Fibroblast of skin of scalp (primary cell): ENCODE results near the gene EPHB1.

Experiments
- DNase-seq: peaks from one replicate; pipeline ENCODE4 v3.0.0-alpha.2; 2013

EPHB1 gene

DNA sequence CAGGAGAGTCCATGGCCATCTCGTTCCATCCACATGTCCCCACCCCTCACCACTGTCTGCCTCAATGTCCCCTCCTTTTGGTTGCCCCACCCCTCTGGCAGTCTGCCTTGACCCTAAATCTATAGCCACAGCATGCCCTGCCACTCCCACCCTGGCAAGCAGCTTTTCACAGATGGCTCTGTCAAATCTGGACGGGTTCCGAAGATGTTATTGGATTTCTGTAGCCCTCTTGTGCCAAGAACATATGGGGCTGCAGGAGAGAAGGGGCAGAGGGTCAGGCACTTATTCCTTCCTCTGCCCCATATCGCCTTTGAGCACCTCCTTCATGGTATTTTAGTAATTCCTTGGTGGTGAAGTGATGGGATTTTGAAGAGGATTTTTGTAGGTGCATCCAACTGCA lies 57.1 kb downstream of the EPHB1 start:
- no peak for DNase-seq

DNA sequence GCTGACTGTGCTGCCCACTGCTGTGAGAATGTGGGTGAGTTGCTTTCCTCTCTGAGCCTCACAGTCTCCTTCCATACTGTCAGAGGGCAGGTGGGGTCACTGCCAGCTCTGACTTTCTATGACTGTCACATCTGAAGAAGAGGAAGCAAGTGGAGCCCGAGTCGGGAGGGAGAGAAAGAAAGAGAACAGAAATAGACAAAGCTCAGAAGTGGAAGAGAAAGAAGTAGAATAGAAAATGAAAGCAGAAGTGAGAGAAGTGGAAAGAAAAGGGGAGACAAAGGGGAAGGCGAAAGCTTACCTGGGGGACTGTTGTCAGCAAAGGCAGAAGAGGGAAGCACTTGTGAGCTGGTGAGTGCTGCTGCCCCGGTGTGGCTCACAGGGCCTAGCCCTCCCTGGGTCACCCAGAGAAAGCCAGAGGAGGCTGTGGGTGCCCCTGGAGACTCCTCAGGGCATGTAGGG lies 57.9 kb downstream of the EPHB1 start:
- DNase-seq: no peak

DNA sequence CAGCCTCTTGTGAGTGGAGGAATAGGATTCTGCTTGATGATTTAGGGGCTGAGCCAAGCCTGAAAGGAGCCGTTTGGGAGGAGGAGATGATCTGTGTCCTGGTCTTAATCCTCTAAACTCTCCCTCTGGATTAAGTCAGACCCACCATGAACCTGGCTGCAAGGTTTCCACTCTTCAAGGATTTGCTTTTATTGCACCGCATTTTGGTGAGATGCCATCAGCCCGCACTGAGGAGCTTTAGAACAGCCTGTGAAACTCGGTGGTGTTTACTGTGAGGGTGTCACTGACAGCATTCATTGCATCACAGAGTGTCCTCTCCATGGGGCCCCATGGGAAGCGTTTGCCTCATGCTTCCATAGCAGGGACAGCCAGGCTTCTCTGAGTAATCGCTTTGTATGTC lies 59.2 kb downstream of the EPHB1 start:
- DNase-seq: no peak

DNA sequence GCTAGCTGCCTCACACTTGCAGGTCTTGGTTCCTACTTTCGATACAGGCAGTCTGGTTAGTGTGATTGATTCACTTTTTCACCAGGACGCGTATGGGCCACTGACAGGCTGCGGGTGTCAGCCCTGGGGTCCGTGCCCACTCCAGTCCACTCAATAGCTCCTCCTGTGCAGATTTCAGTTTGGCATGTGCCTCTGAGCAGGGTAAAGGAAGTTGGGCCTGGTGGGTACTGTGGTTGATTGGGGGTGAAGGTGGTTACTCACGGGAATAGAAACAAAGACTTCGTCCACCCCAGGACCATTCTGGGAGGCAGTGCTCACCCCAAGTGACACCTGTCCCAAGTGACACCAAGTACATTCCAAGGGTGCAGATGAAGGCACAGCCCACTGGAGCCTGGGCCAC lies 62.3 kb downstream of the EPHB1 start:
- no peak for DNase-seq

DNA sequence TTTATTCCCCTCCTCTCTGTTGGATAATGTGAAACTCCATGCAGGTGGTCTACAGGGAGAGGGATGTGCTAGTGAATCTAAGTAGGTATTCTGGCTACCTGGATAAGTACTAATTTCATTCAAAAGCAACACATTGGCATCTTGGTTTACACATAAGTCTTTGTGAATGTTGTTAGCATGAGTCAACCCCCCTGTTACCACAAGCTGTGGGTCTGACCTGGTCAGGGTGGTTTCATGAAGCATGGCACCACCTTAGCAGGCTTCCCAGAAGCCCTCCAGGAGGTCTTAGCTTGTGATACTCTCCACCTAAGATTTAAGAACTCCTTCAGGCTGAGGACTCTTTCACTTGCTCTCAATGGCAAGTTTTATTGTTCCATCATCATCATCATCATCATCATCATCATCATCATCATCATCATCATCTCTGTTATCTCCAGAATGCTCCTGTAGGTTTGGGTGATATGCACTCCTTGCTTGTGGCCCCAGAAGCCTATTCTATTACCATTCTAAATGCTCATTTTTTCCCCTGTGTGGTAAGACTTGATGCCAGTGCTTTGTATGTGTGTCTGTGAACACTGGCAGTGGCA lies 62.8 kb downstream of the EPHB1 start:
- DNase-seq: no peak

DNA sequence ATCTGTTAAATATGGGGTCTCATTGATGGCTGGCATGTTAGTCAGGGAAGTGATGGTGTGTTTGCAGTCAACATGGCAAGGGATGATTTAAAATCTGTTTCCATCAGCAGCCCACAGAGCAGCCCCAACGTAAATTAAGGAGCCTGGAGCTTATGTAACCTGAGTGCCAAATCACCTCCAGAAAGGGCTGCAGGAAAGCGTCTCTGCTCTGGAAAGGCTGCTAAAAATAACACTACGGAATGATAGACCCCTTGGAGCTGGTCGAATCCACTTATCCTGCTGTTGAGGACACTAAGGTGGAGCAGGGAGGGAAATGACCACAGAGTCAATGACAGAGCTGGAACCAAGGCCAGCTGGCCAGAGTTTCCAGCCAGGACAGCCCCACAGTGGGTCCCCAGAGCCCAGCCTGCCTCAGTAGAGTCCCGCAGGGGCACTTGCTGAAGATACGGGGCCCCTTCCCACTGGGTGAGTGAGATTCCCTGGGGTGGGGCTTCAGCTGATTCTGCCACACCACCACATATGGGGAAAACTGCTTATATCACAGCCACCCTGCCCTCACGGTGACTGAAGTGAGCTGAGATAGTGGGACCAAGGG lies 63.5 kb downstream of the EPHB1 start:
- no peak for DNase-seq

DNA sequence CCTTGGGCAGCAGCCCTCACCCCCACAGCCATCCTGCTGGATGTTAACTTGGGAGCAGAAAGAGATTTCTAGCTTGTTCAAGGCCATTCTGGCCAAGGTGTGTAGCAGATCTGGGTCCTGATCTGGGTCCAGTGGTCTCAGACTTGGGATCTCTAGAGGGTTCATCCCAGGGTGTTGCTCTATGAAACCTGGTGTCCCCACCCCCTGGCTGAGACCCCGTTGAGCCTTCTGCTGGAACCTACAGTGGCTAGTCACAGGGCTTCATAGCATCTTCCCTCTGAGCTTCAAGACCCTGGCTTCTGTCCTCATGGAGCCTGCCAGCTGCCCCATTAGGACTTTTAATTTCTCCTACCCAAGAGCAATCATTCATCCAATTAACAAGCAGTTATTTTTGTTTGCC lies 64.3 kb downstream of the EPHB1 start:
- no peak for DNase-seq

DNA sequence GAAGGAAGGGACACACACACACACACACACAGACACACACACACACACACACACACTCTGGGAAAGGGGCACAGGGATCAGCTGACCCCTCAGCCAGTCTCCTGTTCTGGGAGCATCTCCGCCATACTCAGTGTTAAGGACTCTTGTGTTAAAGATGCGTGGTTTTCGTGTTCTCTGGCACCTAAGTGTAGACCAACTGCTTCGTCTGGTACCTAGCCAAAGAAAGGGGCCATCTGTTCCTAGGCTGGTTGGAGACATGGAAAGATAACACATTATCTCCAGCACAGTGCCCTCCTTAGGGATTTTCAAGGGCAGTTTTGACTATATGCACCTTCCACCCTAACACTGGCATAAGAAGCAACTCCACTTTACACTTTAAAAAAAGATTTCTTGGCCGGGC lies 65.1 kb downstream of the EPHB1 start:
- no peak for DNase-seq

DNA sequence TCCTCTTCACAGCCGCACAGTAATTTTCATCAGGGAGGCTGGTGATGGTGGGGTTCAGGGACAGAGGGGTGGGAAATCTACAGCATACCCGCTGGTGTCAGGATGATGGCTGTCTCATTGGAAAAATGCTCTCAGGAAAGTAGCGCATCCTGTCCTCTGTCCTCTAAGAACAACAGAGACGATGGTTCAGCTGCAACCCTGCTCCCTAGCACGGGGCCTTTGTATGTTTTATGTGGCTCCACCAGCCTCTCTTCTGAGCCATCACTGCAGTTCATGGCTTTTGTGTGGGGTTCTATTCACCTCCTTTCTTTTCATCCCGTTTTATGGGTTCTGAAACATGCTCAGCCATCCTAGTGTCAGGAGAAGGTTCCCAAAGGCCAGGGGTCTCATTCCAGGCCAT lies 68.9 kb downstream of the EPHB1 start:
- no peak for DNase-seq

DNA sequence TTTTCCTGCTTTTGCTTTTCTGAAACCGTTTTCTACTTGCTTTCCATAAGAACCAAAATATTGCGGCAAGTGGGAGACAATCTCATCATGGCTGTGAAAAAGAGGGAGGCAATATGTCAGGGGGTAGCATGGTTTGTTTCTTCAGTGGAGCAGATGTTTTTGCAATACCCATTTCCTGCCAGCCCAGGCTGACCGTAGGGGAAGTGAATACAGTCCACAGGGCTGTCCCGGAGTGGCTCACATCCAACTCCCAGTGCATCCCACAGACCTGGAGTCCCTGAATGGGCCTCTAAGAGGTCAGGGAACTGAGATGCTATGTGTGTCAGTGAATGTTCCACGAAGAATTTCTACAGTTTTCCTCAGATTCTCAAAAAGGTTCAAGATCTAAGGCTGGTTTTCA lies 69.6 kb downstream of the EPHB1 start:
- DNase-seq: no peak

DNA sequence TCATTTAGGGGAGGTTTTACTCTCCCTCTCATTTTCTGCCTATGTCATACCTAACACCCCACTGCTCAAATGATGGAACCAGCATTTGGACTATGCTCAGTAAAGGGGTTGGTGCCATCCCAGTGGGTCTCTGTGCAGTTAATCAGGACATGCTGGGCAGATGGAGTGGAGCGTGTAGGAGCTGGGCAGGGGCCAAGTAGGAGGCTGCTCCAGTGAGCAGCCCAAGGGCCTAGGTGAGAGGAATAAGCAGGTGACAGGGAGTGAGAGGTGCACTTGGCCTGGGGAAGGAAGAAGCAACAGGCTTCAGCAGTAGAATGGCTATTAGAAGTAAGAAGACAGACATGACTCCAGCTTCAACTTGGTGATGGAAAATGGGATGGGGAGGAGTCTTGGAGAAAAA lies 72.2 kb downstream of the EPHB1 start:
- DNase-seq: no peak

DNA sequence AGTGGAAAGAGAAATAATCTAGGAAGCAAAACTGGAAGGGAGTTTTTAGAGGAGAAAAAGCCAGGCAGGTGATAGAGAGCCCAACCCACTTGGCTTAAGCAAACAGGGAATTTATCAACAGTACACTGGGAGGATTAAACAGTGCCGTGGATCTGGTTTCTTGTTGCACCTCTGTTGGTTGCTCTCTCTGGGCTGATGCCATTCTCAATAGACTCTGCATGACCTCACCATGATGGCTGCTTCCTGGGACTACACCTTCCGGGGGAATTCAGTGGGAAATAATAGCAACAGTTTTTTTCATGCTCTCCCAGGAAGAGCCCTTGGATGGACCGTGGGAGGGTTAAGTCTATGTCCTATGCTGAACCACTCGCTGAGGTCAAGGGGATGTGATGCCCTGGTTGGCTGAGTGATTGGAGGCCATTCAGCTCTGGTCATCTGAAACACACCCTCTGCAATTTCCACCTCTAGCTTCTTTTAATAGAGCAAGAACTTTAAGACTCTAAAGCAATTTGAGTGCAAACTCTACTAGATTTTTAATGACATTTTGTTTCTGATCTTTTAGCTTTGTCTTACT lies 74.2 kb downstream of the EPHB1 start:
- DNase-seq: no peak

DNA sequence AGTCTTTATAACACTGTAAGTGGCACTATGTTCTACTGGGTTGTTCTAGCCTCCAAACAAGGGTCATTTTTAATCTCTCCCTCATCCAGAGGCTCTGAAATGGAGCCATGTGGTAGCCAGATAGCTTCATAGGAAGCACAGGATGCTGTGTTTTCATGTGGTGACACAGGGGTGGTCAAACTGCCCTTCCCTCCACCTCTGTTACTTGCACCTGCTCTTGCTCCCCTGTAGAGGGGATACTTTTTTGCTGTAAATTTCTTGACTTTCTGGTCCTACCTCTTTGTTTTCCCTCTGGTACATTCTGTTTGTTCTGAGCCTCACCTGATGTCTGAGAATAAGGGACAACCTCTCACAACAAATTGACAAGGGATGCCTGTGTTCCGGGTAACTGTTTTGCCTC lies 76.8 kb downstream of the EPHB1 start:
- DNase-seq: no peak

DNA sequence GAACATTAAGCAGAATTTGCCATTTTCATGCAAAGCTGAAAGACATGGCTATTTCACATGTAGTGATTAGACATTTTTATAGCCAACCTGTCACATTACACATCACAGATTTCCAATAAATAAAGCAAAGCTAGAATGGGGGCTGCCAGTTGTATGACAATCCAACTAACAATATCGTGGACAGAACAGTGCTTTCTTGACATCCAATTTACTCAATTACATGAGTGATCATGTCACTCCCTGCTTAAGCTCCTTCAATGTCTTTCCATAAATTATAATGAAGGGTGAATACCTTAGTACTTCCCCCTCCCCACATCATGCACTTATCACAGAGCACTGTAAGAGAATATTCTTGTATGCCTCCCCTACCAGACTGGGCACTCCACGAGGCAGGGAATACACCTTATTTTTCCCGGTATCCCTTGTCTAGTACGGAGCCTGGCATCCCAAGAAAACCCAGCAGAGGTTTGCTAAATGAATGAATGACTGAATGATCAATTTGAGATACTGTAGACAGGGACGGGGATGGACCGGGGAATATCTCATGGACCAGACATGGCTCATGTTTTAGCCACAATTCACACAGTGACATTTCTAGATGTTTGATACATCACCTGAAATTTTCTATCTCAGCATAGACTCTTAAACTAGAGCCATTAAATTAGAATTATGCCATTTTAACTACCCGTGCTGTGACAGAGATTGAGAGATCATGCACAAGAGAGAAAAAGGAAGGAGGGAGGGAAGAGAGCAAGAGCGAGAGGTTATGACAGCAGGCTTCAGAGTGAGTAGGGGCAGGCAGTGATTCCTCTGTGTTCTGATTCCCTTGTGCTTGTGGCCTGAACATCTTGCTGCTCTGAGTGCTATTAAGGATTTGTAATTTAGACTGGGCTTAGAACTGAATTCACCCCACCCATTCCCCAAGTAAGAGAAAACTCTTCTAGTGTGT lies 77.7 kb downstream of the EPHB1 start:
- no peak for DNase-seq

DNA sequence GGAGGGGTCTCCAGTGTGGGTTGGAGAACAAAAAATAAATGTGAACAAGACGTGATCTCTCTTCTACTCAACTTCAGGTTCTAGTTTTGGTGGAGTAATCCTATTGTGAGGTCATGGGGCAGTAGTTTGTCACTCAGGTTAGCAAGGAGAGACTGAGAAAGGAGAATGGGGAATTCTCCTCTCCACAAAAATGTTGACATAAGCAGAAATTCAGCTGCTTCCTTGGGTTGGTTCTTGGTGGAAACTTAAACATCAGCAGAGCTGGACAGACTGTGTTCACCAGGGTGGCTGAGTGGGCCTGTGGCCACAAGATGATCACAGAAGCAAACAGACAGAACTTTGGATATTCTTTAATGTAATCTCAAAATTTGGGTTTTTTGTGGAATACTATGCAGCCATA lies 78.7 kb downstream of the EPHB1 start:
- DNase-seq: no peak

DNA sequence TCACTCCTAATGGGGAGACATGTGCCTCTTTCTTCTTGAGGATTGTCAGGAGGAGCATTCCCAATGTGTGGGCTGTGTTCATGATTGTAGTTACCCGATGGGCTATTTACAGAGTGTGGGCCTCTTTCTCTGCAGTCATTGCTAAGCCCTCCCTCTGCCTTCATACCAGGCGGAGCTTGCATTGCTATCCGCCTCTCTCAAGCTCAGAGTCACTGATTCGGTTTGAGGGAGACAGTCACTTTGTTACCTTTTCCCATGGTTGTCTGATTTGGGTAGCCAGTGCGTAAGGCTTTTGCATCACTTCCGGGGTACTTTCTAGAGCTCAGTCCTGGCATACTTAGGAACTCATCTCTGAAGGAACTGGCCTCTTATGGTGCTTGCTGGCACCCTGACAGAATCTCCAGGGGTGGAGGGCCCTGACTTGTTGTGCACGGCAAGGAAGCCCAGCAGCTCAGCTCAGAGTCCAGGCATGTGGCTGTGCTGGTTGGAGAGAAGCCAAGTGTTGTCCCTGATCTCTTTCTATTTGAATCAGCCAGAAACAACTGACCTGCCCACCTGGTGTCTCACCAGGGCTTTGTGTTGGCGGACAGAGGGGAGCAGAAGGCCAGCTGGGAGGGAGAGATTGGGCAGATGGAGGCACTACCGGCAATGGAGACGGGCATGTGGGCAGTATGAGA lies 79.8 kb downstream of the EPHB1 start:
- DNase-seq: peak; percentile 2

DNA sequence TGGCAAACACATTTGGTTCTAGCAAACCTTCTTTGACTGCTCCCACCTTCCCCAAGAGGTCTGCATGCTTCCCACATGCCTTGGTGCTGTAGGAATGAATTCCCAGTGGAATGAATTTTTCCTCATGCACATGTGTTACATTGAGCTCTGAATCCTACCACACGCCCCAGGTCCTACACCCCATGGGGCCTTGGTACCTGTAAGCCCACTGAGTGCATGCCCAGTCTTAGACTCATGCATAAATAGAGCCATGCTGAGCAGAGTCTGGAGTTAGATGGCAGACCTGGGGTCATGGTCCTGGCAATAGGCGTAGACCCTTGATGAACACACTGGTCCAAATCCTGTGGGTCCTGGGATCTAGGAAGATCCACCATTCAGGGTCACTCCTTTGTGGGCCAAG lies 81.8 kb downstream of the EPHB1 start:
- DNase-seq: no peak

DNA sequence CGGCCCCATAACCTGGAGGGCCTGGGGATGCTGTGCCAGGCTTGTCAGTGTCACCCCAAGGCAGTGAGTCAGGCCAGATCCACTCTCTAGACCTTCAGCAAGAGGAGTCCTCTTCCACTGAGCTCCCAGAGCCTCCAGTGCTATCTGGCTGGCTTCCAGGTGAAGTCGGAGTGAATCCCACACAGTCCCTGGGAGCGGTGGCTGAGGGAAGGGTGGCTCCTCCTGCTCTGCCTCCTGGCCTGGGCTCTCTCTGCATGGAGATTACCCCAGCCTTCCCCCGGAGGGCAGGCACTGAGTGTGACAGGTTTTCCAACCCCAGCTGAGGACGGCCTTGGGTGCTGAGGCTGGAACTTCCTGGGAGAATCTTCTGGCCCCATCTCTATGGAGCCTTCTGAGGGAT lies 82.7 kb downstream of the EPHB1 start:
- no peak for DNase-seq

DNA sequence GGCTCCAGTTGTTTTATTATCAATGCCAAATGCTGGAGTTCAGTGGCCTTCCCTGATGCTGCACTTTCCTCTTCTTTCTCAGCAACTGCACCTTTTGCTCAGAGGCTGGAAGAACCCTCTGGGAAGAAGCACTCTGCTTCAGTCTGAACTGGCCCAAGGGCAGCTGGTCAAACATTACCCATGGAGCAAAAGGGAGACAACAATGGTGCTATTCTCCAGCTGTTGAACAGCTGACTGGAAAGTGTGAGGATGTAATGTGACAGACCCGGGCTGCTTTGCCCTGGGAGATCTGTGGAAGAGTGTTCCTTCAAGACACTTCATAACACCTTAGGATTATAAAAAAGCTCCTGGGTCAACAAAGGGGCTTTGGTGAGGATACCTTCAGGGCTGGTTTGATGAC lies 84.9 kb downstream of the EPHB1 start:
- no peak for DNase-seq

DNA sequence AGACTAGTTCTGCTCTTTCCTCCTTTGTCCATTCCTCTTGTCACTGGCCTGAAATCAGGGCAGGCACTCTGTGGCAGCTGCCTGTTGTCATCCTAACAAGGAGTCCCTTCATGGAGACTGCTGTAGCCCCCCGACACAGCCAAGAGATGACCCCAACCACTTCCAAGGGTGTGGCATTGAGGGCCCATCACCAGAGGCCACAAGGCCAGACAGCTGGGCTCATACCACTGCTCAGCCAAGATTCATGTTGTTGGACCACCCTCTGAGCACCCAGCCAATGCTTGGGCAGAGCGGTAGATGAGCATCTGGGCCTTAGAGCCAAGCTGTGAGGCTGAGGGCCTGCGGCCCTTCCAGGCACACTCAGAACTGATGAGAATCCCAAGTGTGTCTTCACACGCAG lies 85.4 kb downstream of the EPHB1 start:
- no peak for DNase-seq

DNA sequence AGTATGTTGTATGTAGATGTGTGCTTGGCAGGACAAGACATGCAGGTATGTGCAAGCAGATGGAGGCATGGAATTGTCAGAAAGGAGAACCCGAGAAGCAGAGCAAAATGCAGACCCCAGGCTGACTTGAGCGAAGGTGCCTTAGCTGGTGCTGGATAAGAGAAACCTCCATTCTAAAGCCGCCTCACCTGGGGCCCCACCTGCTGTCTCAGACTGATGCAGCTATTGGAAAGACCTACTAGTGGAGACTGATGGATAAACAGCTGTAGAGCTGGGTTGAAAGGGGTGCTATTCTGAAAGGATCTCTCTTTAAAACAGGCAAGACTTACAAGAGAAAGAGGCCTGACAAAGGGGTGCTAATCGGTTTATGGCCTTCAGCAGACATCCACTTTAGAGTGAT lies 86.2 kb downstream of the EPHB1 start:
- no peak for DNase-seq

DNA sequence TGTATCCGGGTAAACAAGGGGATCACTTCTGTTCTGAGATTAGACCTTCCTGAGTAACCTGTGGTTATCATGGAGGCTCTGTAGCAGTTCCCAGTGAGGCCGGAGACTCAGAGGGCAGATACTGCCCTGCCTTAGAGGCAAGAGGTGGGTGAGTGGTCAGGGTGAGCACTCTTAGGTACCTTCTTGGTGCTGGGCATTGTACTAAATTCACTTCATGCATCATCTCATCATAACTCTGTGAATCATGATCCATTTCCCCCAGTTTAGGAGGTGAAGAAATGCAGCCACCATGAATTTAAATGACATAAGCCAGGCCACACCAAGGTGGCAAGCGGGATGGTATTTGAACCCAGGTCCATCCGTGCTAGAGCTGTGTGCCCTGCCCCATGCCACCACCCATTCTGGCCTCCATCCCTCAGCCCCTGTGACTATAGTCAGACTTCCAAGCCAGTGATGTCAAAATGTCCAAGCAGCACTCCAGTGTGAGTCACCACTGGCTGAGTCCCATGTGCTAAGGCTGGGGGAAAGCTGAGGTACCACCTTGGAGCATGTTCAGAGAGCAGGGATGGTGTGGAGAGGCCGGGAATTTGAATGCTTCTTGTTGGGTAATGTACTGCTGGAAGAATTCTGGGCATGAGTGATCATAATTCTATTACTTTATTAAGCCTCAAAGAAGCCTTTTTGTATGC lies 88.8 kb downstream of the EPHB1 start:
- DNase-seq: peak; percentile 2
